H1 (cell line): ENCODE measurements around the gene RNMT. TPM values are rescaled to one million over a fixed set of nuclear protein-coding genes. Genes with fewer than 3 reads are reported as not detected.

Experiments
- TCF12 ChIP-seq: IDR thresholded peaks from 2 replicates; pipeline ENCODE4 v1.6.1; 2011; ENCODE audit warnings: low read depth, mild to moderate bottlenecking, low read length
- polyA plus RNA-seq, 7 experiments: library from polyadenylated mRNA; depleted of rRNA in 3 of 7; stranded (reverse) in 5 of 7; unstranded in 2 of 7; fragments of >200 nt in 5 of 7; fragments of 200-250 nt in 2 of 7; gene quantifications; 1 replicate in 5 of 7; 2 replicates in 1 of 7; 4 replicates in 1 of 7; pipeline versions ENCODE4 v1.2.1 to v1.2.3, GENCODE V29; 2011 to 2013; ENCODE audit warnings: missing spikeins in 2 of 7, mixed read lengths in 2 of 7
- total RNA-seq: library from RNA; stranded (reverse); fragmentation: NEBNext Ultra II Directional; extraction: Animal tissue kit (Norgen Biotek cat#: 25700); gene quantifications from 2 replicates; pipeline ENCODE4 v1.2.1, GENCODE V29; 2021

Gene RNMT
- total and polyA plus RNA-seq, 2 of the 8 experiments (the other 6 are each of a cell fraction or from before 2014, with no cell fraction given) = 25.3 to 63.5 TPM

DNA sequence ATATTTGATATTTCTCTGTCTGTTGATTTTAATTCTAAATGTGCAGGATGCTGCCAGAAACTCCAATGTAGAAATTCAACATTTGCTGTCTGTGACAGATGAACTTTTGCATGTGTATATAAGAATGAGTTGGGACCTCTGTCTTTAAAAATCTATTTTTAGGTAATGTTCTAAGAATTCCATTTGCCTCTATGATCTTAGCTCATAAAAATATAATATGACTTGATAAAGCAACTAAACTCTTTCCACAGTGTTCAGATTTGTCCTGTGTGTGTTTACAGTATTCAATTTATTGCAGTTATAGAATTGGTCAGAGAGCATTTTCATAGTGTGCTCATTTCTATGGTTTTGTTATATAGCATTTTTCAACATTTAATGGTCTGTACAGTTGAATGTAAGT, 33.6 kb downstream of the RNMT start (continued):
- no peak for TF ChIP-seq TCF12
